Osteoblast (primary cell): ENCODE results near the gene CHST11. TPM values are rescaled to one million over a fixed set of nuclear protein-coding genes. Genes with fewer than 3 reads are reported as not detected.
A peak's percentile ranks its signal among the peaks of the same experiment; 100 is the strongest.

Source experiments
- DNase-seq: peaks from one replicate; pipeline ENCODE4 v3.0.0; 2011; ENCODE audit warnings: low spot score, mixed read lengths; ENCODE audit not compliant: insufficient read length; ENCODE audit errors: missing footprints
- H2AFZ ChIP-seq: 2 replicates; pipeline ENCODE4 v1.6.0; 2011; ENCODE audit warnings: mild to moderate bottlenecking, low read length
- H3K27ac ChIP-seq: 2 replicates; pipeline ENCODE4 v1.5.1; 2011; ENCODE audit warnings: mild to moderate bottlenecking, low read depth, low read length, moderate library complexity
- H3K27me3 ChIP-seq: 2 replicates; pipeline ENCODE4 v1.6.0; 2012; ENCODE audit warnings: mild to moderate bottlenecking, control low read depth, inconsistent platforms, low read length, moderate library complexity; ENCODE audit not compliant: insufficient read depth
- H3K36me3 ChIP-seq: 2 replicates; pipeline ENCODE4 v1.5.1; 2011; ENCODE audit warnings: mild to moderate bottlenecking, low read length, control low read depth, moderate library complexity; ENCODE audit not compliant: insufficient read depth
- H3K4me1 ChIP-seq: 2 replicates; pipeline ENCODE4 v1.5.1; 2011; ENCODE audit warnings: mild to moderate bottlenecking, low read length, control low read depth, moderate library complexity; ENCODE audit not compliant: insufficient read depth
- H3K4me2 ChIP-seq: 2 replicates; pipeline ENCODE4 v1.6.0; 2011; ENCODE audit warnings: mild to moderate bottlenecking, low read length; ENCODE audit not compliant: insufficient read depth
- H3K4me3 ChIP-seq: fragments of 200-600 bp; sonication (generic); 3 replicates; pipeline ENCODE4 v1.5.1; 2012; ENCODE audit warnings: mild to moderate bottlenecking, low read length, inconsistent platforms; ENCODE audit not compliant: insufficient read depth
- H3K79me2 ChIP-seq: 2 replicates; pipeline ENCODE4 v1.6.0; 2012; ENCODE audit warnings: mild to moderate bottlenecking, low read length, control low read depth, inconsistent platforms; ENCODE audit not compliant: insufficient read depth
- H3K9me3 ChIP-seq: 2 replicates; pipeline ENCODE4 v1.5.1; 2011; ENCODE audit warnings: low read depth, low read length, control low read depth
- H4K20me1 ChIP-seq: 2 replicates; pipeline ENCODE4 v1.6.0; 2012; ENCODE audit warnings: mild to moderate bottlenecking, low read length, control low read depth; ENCODE audit not compliant: insufficient read depth
- CTCF ChIP-seq: IDR thresholded peaks from 2 replicates; pipeline ENCODE4 v1.5.1; 2011; ENCODE audit warnings: mild to moderate bottlenecking, low read depth, low read length, moderate library complexity; ENCODE audit errors: extremely low read depth
- total RNA-seq: library from RNA; depleted of rRNA; stranded (reverse); fragments of >200 nt; gene quantifications from 2 replicates; pipeline ENCODE4 v1.2.3, GENCODE V29; 2012

The CHST11 gene
- total RNA-seq, 1 donor: 24.6 TPM

GRCh38 chr12:104599272-104600035 lies 142.7 kb downstream of the CHST11 start:
- H3K4me3 ChIP-seq: no peak overlapping the region
- DNase-seq: no peak
- no peak overlapping the region for H3K27ac ChIP-seq
- no peak overlapping the region for H2AFZ ChIP-seq
- H4K20me1 ChIP-seq: no peaks in the 10 kb centered on the region
- no peaks in the 10 kb centered on the region for H3K27me3 ChIP-seq
- no peaks in the 10 kb centered on the region for H3K9me3 ChIP-seq
- H3K4me2 ChIP-seq: no peak overlapping the region
- peaks cover 49% of the 10 kb centered on the region for H3K4me1 ChIP-seq
- TF ChIP-seq CTCF: no peak
- H3K79me2 ChIP-seq: peaks cover 33% of the 10 kb centered on the region
- H3K36me3 ChIP-seq: no peaks in the 10 kb centered on the region

GRCh38 chr12:104600036-104600712 lies 143.4 kb downstream of the CHST11 start:
- H4K20me1 ChIP-seq: no peaks in the 10 kb centered on the region

DNA sequence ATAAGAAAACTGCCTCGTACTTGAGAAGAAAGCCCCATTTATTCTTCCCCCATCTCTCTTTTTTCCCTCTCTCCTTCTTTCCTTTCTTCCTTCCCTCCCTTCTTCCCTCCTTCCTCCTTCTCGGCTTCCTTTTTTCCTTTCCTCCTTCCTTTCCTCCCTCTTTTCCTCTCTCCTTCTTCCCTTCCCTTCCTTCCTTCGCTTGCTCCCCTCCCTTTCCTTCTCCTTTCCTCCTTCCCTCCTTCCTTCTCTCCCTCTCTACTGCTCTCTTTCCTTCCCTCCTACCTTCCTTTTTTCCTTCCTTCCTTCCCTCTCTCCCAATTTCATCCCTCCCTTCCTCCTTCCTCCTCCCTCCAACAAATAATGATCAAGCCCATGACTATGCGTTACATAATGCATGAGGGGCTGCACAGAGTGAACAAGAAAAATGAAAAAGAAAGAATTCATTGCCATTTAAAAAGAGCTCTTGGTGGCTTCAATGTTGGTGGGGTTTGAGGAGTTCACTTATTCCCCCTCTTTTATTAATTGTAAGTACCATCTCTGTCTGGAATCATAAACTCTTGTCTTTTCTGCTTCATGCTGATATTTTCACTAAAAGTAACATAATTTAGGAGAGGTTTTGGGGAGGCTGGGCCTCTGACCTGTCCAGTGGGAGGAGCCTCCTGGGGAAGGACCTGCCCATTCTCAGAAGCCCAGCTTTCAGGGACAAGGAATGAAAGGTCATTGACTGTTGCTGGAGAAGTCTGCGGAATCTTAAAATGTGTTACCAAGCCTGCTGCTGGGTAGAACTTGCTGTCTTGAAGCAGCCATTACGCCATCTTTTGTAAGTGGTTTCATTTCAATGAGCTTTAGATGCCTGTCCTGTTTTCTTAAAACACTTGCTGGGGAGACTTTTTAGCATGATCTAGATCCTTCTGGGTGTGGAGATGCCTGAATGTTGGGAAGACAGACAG lies 144.3 kb downstream of the CHST11 start:
- Histone ChIP-seq H3K4me3 (no peak overlapping the region), H3K36me3 (no peaks in the 10 kb centered on the region), H3K9me3 (no peaks in the 10 kb centered on the region), H3K79me2 (peaks cover 33% of the 10 kb centered on the region), H3K4me1 (peaks cover 55% of the 10 kb centered on the region), H3K27me3 (no peaks in the 10 kb centered on the region), H4K20me1 (no peaks in the 10 kb centered on the region), H2AFZ (peak overlapping the region; percentile 21), H3K27ac (no peak overlapping the region), H3K4me2 (no peak overlapping the region)
- DNase-seq: no peak
- no peak for TF ChIP-seq CTCF

More at GRCh38 chr12:104600036-104600712, 143.4 kb downstream of the CHST11 start:
- DNase-seq: no peak
- Histone ChIP-seq H3K4me2 (no peak overlapping the region), H3K27ac (no peak overlapping the region), H3K4me1 (peaks cover 55% of the 10 kb centered on the region), H2AFZ (no peak overlapping the region), H3K36me3 (no peaks in the 10 kb centered on the region), H3K79me2 (peaks cover 33% of the 10 kb centered on the region), H3K9me3 (no peaks in the 10 kb centered on the region), H3K27me3 (no peaks in the 10 kb centered on the region), H3K4me3 (no peak overlapping the region)
- no peak for TF ChIP-seq CTCF
